Suppressor macrophage treated with lipopolysaccharide for 1 hour (primary cell): Measurements from ENCODE around the gene RPS6KB2.
"Not testable (repeated sequence)": the region's sequence is repeated elsewhere in the genome, so short reads cannot be mapped to it uniquely, and the experiment has no call there.

Experiments
- DNase-seq, 3 donors: peaks; one replicate each; pipeline ENCODE4 v3.0.0-alpha.2; 2020 to 2022

RPS6KB2 gene

GRCh38 chr11:67410984-67411784 is 17.1 kb upstream of the RPS6KB2 start:
- DNase-seq, result no peak

- no peak for DNase-seq
These were observed 16.5 kb upstream of the RPS6KB2 start for GRCh38 chr11:67411785-67412152.

GRCh38 chr11:67412495-67413179 is 15.7 kb upstream of the RPS6KB2 start:
- DNase-seq, result no peak

- no peak for DNase-seq
These were observed 14.9 kb upstream of the RPS6KB2 start for GRCh38 chr11:67413266-67413849.

- DNase-seq, result peak; percentile 36 to 55 (median 40)
These were observed 12.6 kb upstream of the RPS6KB2 start, which contains the start of gene CARNS1 for GRCh38 chr11:67415501-67416304. Gene CARNS1, plus strand, starts transcription at chr11:67415678. Its CDS starts 522 bp downstream, at chr11:67416200.

GRCh38 chr11:67416416-67417335 is 11.6 kb upstream of the RPS6KB2 start:
- no peak for DNase-seq

- DNase-seq, result no peak
These were observed 10.9 kb upstream of the RPS6KB2 start for GRCh38 chr11:67417425-67417824.

GRCh38 chr11:67418476-67419281 is 9.6 kb upstream of the RPS6KB2 start:
- peak in 1 of 3 donors; percentile 39 for DNase-seq

GRCh38 chr11:67419325-67420049 is 8.8 kb upstream of the RPS6KB2 start:
- DNase-seq, result no peak

GRCh38 chr11:67420147-67420645 is 8.1 kb upstream of the RPS6KB2 start:
- DNase-seq, result no peak

GRCh38 chr11:67420646-67421429 is 7.5 kb upstream of the RPS6KB2 start:
- DNase-seq, result peak; percentile 92 to 99 (median 96)

GRCh38 chr11:67421430-67422031 is 6.8 kb upstream of the RPS6KB2 start:
- no peak for DNase-seq

- DNase-seq, result no peak
These were observed 5.4 kb upstream of the RPS6KB2 start for GRCh38 chr11:67422891-67423290.

- no peak for DNase-seq
These were observed 4.8 kb upstream of the RPS6KB2 start for GRCh38 chr11:67423466-67423865.

- no peak for DNase-seq
These were observed 4.2 kb upstream of the RPS6KB2 start for GRCh38 chr11:67423891-67424613.

GRCh38 chr11:67427364-67427859 is 882 bp upstream of the RPS6KB2 start:
- DNase-seq, result not testable (repeated sequence)

- DNase-seq, result no peak
These were observed 859 bp downstream of the RPS6KB2 start for GRCh38 chr11:67429038-67429668.
